Effector memory CD8-positive, alpha-beta T cell (primary cell): ENCODE data around the gene ABHD17A.

ENCODE experiments used
- ATAC-seq: fragments of 150-1000 bp; cut with Tn5 transposase; replicated peaks from 2 replicates; pipeline ENCODE4 v1.10.0; 2021; ENCODE audit warnings: mild to moderate bottlenecking, moderate library complexity
- DNase-seq, 3 experiments: peaks; one replicate each; pipeline ENCODE4 v3.0.0; 2021
- H3K27ac Mint-ChIP-seq, 2 donors: one replicate each; pipeline ENCODE4 v1.8.0; 2022; ENCODE audit warnings: mild to moderate bottlenecking in 2 of 2, mixed read lengths in 2 of 2, moderate library complexity in 2 of 2
- H3K27me3 Mint-ChIP-seq, 2 donors: one replicate each; pipeline ENCODE4 v1.8.0; 2022; ENCODE audit warnings: mixed read lengths in 2 of 2
- H3K36me3 Mint-ChIP-seq: one replicate; pipeline ENCODE4 v1.8.0; 2022; ENCODE audit warnings: mild to moderate bottlenecking, moderate library complexity, mixed read lengths; ENCODE audit not compliant: insufficient read depth
- H3K4me1 Mint-ChIP-seq, 2 donors: one replicate each; pipeline ENCODE4 v1.8.0; 2022; ENCODE audit warnings: low read depth in 2 of 2, mixed read lengths in 2 of 2
- H3K4me3 Mint-ChIP-seq, 2 donors: one replicate each; pipeline ENCODE4 v1.8.0; 2022; ENCODE audit warnings: mild to moderate bottlenecking in 2 of 2, mixed read lengths in 2 of 2, moderate library complexity in 2 of 2
- H3K9me3 Mint-ChIP-seq, 2 donors: one replicate each; pipeline ENCODE4 v1.8.0; 2022; ENCODE audit warnings: mixed read lengths in 2 of 2

ABHD17A gene

DNA sequence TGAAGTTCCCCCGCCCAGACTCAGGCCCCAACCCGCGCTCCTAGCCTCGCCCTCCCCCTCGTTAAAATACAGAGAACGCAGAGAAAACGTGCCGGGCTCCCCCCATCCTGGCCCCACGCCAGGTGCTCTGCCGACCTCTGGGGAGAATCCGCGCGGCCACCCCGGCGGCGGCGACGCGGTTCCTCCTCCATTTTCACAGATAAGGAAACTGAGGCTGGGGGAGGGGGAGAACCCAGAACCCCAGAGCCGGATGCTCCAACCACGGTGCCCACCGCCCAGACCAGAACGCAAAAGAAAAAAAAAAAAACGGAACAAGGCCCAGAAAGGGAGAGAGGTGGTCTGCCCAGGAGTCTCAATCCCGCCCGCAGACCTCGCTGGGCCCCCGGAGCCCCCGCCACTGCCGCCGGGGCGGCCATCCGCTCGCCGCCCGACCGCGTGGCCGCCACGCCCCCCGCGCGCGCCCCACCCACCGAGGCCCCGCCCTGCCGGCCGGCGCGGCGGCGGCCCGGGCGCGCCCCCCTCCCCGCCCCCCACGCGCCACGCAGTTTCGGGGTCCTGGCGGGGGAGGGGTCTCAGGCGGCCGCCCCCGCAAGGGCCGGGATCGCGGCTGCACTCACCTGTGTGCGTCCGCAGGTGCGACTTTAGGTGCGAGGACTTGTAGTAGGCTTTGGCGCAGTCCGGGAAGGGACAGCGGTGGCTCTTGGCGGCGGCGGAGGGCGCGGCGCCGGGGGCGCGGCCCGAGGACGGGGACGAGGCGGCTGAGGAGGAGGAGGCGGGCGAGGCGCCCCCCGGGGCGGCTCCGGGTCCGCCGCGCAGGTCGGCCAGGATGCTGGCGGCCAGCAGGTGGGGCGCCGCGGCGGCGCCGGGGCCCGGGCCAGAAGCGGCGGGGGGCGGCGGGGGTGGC is 22.6 kb downstream of the ABHD17A start:
- Mint-ChIP-seq H3K27me3 (no peaks in the 10 kb centered on the region), H3K4me1 (peaks cover 19 to 28% of the 10 kb centered on the region in 2 donors), H3K36me3 (peaks cover 47% of the 10 kb centered on the region), H3K4me3 (peak overlapping the region; percentile 99), H3K9me3 (no peaks in the 10 kb centered on the region), H3K27ac (peak overlapping the region; percentile 97 to 98)
- DNase-seq (peak; percentile 53 to 63 (median 62)), ATAC-seq (peak; percentile 1)

DNA sequence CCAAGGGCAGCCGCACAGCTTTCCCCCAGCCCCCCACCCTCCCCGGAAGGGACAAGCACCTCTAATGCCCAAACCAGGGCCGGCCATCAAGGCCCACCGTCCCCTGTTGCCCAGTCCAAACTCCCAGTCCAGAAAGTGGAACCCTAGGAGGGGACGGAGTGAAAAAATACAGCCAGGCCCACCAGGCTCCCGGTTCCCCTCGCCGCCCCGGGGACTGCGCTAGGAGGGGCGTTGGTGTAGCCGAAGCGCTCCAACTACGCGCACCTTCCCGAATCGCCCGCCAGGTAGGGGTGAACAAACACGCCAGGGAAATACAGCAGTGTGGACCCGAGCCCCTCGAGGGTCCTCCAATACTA is 23.2 kb downstream of the ABHD17A start:
- Mint-ChIP-seq H3K27ac (peak overlapping the region; percentile 97 to 98), H3K4me3 (peak overlapping the region; percentile 99), H3K9me3 (no peaks in the 10 kb centered on the region), H3K4me1 (peaks cover 19 to 31% of the 10 kb centered on the region in 2 donors), H3K27me3 (no peaks in the 10 kb centered on the region), H3K36me3 (peaks cover 54% of the 10 kb centered on the region)
- ATAC-seq: no peak
- DNase-seq: no peak

DNA sequence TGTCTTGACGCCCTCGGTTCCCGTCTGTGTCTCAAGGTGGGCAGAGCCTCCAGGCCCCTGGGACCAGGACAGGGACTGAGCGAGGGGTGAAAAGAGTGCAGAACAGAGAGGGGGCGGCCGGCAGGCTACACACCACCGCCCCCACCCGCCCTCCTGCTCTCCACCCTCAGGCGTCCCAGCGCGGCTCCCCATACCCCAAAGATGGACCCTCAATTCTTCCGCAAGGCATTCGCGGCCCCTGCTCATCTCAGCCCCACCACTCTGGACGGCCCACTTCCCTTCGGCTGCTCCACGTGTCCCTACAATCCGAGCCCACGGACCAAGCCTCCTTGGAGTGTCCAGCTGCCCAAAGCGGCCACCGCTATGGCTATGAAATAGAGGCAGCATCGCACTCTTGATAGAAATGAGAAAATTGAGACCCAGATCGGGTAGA is 23.7 kb downstream of the ABHD17A start:
- DNase-seq (no peak), ATAC-seq (no peak)
- peak overlapping the region; percentile 99 for H3K4me3 Mint-ChIP-seq
- peaks cover 56% of the 10 kb centered on the region for H3K36me3 Mint-ChIP-seq
- no peaks in the 10 kb centered on the region for H3K27me3 Mint-ChIP-seq
- peaks cover 19 to 31% of the 10 kb centered on the region in 2 donors for H3K4me1 Mint-ChIP-seq
- H3K27ac Mint-ChIP-seq: peak overlapping the region; percentile 97 to 98
- no peaks in the 10 kb centered on the region for H3K9me3 Mint-ChIP-seq

- H3K4me3 Mint-ChIP-seq: peak overlapping the region; percentile 99
- peaks cover 61% of the 10 kb centered on the region for H3K36me3 Mint-ChIP-seq
- H3K27me3 Mint-ChIP-seq: no peaks in the 10 kb centered on the region
- H3K27ac Mint-ChIP-seq: peak overlapping the region; percentile 97 to 98
- no peak for DNase-seq
- H3K9me3 Mint-ChIP-seq: no peaks in the 10 kb centered on the region
- no peak for ATAC-seq
- peaks cover 23 to 34% of the 10 kb centered on the region in 2 donors for H3K4me1 Mint-ChIP-seq
Measured at GRCh38 chr19:1860821-1861598, 24.3 kb downstream of the ABHD17A start.

DNA sequence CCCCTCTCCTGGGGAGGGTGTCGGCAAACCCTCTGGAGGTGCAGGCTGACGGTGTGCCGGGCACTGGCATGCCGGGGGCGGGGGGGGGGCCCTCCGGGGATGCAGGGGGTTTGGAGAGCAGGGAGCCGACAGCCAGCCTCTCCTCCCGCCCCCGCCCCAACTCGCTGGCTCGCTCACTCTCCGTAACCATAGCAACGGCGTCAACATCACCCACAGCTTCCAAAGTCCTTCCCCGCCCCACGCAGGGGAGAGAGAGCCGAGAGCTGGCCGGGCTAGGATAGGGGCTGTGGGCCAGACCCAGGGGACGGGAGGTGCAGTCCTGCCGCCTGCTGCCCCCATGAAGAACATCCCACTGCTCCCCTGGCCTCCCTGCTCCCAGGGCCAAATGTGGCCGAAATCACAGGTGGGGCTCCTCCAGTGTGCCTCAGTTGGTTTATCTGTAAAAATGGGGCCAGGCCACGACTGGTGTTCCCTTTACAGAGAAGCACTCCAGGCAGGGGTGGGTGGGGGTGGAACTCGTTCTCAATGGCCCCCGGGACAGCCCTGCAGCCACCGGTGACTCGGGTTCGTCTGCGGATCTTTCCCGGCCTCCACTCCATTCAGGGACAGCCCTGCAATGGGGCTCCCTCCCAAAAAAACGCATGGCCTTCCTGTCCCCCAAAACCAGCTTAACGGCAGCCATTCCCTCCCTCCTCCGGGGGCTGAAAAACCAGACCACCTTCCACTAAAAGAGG is 25.1 kb downstream of the ABHD17A start:
- no peaks in the 10 kb centered on the region for H3K9me3 Mint-ChIP-seq
- H3K27ac Mint-ChIP-seq: peak overlapping the region; percentile 97 to 98
- peaks cover 23 to 35% of the 10 kb centered on the region in 2 donors for H3K4me1 Mint-ChIP-seq
- DNase-seq (no peak), ATAC-seq (no peak)
- H3K36me3 Mint-ChIP-seq: peaks cover 65% of the 10 kb centered on the region
- no peaks in the 10 kb centered on the region for H3K27me3 Mint-ChIP-seq
- peak overlapping the region in 1 of 2 donors; percentile 99 for H3K4me3 Mint-ChIP-seq

DNA sequence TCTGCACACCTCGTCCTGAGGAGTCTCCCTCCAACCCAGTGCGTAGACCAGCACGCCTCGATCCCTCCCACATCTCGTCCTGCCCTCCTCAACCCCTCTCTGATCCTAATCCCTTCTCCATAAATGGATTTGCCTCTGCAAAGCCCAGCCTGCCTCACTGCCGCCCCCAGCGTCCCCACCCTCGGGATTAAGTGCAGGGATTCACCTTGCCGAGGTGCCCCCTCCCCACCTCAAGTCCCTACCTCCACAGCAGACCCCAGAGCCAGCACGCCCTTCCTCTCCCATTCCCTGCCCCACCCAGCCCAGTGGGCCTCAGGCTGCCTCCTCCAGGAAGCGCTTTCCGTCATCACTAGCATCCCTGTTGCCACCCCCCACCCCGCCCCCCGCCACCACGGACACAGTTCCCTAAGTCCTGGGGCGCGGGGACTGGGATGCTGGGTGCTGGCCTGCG is 25.9 kb downstream of the ABHD17A start:
- Mint-ChIP-seq H3K4me3 (peak overlapping the region; percentile 37 to 42), H3K9me3 (no peaks in the 10 kb centered on the region), H3K4me1 (peaks cover 27 to 39% of the 10 kb centered on the region in 2 donors), H3K36me3 (peaks cover 65% of the 10 kb centered on the region), H3K27me3 (no peaks in the 10 kb centered on the region), H3K27ac (peak overlapping the region; percentile 71 to 98)
- DNase-seq (no peak), ATAC-seq (no peak)

DNA sequence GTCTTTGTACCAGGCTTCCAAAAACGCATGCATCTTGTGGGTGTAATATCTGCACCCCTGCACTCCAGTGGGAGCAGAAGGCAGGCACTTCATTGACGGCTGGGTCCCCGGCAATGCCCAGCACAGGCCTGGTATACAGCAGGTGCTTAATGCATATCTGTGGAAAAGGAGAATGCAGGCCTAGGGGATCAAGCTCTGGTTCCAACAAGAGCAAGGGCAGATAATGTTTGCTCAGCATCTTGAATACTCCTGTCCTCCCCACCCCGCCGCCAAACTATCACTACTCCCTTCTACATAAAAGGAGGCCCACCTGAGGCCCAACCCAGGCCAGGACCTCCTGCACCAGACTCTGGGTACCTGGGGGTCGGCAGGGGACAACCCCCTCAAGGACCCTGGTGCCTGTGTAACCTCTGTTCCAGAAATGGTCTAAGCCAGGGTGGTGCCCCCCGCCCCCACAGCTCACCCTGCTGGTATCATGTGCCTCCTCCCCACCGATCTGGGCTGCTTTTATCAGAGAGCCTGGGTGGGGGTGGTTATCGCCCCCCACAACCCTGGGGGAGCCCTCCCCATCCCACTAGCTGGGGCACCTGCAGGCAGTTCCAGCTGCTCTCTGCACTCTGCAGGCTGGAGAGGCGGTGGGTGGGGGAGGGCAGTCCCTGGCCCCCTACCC is 26.7 kb downstream of the ABHD17A start:
- no peaks in the 10 kb centered on the region for H3K27me3 Mint-ChIP-seq
- ATAC-seq (no peak), DNase-seq (no peak)
- H3K36me3 Mint-ChIP-seq: peaks cover 62% of the 10 kb centered on the region
- peak overlapping the region; percentile 35 to 84 for H3K4me3 Mint-ChIP-seq
- peaks cover 27 to 40% of the 10 kb centered on the region in 2 donors for H3K4me1 Mint-ChIP-seq
- H3K27ac Mint-ChIP-seq: peak overlapping the region; percentile 35 to 98
- H3K9me3 Mint-ChIP-seq: no peaks in the 10 kb centered on the region

GRCh38 chr19:1857648-1858326 is 27.5 kb downstream of the ABHD17A start:
- no peak for ATAC-seq
- Mint-ChIP-seq H3K4me1 (peaks cover 34 to 46% of the 10 kb centered on the region in 2 donors), H3K4me3 (peak overlapping the region; percentile 83 to 84)

DNA sequence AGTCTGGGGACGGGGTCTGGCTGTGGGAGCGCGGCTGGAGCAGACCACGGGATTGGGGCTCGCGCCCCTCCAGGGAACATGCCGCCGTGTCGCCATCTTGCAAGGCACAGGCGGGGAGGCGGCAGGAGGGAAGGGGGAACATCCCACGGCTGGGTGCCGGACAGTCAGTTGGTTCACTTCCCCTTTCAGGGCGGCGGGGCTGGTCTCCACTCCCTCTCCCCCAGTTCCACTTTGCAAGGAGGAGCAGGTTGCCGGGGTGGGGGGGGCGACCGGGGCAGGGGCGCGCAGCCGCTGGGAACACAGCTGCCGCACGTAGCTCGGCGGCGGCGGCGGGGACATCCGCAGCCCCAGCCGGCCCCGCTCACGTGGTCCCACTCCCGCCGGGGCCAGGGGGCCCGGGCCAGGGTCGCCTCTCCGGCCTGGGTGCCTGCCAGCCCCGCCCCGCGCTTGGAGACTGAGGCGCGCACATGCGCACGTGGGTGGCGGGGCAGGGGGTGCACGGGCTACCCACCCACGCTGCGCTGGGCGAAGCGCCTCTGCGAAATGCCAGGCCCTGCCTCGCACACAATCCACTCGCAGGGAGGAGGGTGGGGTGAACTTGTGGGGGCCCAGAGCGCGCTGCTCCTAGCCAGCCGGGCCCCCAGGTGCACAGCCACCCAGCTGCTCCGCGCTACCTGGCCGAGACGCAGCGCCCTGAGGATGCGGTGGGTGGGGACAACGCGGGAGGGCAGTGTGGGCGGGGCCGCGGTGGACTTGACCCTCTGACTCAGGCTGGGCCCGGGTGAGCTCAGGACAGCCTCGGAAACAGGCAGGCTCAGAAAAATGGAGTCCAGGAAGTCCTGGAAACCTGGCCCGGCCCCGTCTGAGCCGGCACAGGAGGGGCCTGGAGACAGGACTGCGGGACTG is 28.3 kb downstream of the ABHD17A start:
- peaks cover 28 to 42% of the 10 kb centered on the region in 2 donors for H3K4me1 Mint-ChIP-seq
- H3K27me3 Mint-ChIP-seq: no peaks in the 10 kb centered on the region
- no peak for DNase-seq
- peak; percentile 29 for ATAC-seq
- no peaks in the 10 kb centered on the region for H3K9me3 Mint-ChIP-seq
- peaks cover 65% of the 10 kb centered on the region for H3K36me3 Mint-ChIP-seq
- peak overlapping the region; percentile 83 to 84 for H3K4me3 Mint-ChIP-seq
- H3K27ac Mint-ChIP-seq: peak overlapping the region; percentile 87 to 92

More at GRCh38 chr19:1857648-1858326, 27.5 kb downstream of the ABHD17A start:
- no peak for DNase-seq
- H3K27me3 Mint-ChIP-seq: no peaks in the 10 kb centered on the region
- H3K27ac Mint-ChIP-seq: peak overlapping the region; percentile 35 to 98
- H3K9me3 Mint-ChIP-seq: no peaks in the 10 kb centered on the region
- peaks cover 68% of the 10 kb centered on the region for H3K36me3 Mint-ChIP-seq

GRCh38 chr19:1856345-1856697 is 29.0 kb downstream of the ABHD17A start:
- no peak for DNase-seq
- ATAC-seq: no peak
- Mint-ChIP-seq H3K4me3 (peak overlapping the region; percentile 83 to 84), H3K27me3 (no peaks in the 10 kb centered on the region), H3K4me1 (peaks cover 22 to 38% of the 10 kb centered on the region in 2 donors), H3K27ac (peak overlapping the region; percentile 87 to 92), H3K36me3 (peaks cover 64% of the 10 kb centered on the region), H3K9me3 (no peaks in the 10 kb centered on the region)

GRCh38 chr19:1855828-1856255 is 29.5 kb downstream of the ABHD17A start:
- no peaks in the 10 kb centered on the region for H3K27me3 Mint-ChIP-seq
- H3K4me3 Mint-ChIP-seq: peak overlapping the region; percentile 83 to 84

More at GRCh38 chr19:1855828-1856255, 29.5 kb downstream of the ABHD17A start:
- DNase-seq (no peak), ATAC-seq (peak; percentile 11)
- H3K4me1 Mint-ChIP-seq: peaks cover 23 to 36% of the 10 kb centered on the region in 2 donors
- H3K36me3 Mint-ChIP-seq: peaks cover 64% of the 10 kb centered on the region
- H3K27ac Mint-ChIP-seq: peak overlapping the region; percentile 87 to 92
- H3K9me3 Mint-ChIP-seq: no peaks in the 10 kb centered on the region
